Smooth muscle cell of the pulmonary artery (primary cell): ENCODE measurements around the gene NTNG1. TPM values are rescaled to one million over a fixed set of nuclear protein-coding genes. Genes with fewer than 3 reads are reported as not detected.

Source experiments
- total RNA-seq: library from RNA; depleted of rRNA; stranded (reverse); fragments of >200 nt; gene quantifications from 2 replicates; pipeline ENCODE4 v1.2.3, GENCODE V29; 2014

The NTNG1 gene
- total RNA-seq: 1.6 and 6.4 TPM in 2 replicates

DNA sequence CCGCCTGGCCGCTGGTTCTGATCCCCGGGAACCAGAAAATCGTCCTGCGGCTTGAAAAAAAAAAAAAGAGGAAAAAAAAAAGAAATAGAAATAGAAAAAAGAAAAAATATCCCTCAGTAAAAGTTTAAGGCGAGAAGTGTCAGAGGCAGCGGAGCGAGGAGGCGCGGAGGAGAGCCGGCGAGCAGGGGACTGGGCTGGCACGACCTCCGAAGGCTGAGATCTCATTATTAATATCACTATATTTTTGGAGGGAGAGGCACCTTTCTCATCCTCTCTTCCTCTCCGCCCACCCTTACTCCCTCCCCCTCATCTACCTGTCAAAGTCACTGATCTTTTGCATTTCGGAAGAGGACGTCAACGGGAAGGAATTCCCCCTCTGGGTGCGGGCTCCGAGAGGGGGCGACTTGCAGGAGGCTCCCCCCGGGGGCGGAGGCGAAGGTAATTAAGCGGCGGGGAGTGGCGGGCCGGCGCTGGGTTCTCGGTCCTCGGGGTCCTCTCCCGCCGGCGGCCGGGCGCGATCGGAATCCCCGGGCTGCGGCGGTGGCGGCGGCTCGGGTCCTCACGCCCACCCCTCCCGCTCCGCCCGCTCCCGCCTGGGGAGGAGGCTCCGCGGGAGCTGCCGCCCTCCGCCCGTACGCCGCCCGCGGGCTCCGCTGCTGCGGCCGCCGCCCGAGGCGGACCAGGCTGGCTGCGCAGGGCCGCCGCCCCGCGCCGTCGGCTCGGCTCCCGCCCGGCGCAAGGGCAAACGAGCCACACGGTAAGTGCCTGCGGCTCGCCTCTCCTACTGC is at the start of gene NTNG1:
NTNG1 (plus strand) TSS at position 337 of the 788 bp plus-strand sequence.

Other genes starting within 250 kb of the NTNG1 start
- 13.0 and 14.4 TPM in 2 replicates for gene PRMT6, start 84.4 kb upstream of the NTNG1 start, total RNA-seq